ENCODE data around the gene RHOT2. TPM values are rescaled to one million over a fixed set of nuclear protein-coding genes. Genes with fewer than 3 reads are reported as not detected.

RHOT2 gene
- total RNA-seq, 1 experiment from 2014 or later, result 73.8 TPM

- H2AFZ ChIP-seq (ENCODE audit: low read length), result no peak within 1 kb of the TSS
- H3K4me2 ChIP-seq (ENCODE audit: low read depth, low read length, poor library complexity, severe bottlenecking), result peak within 1 kb of the TSS; percentile 84
- H3K79me2 ChIP-seq (ENCODE audit: low read length), result peaks cover 46% of the 10 kb centered on the region
- H3K27me3 ChIP-seq (ENCODE audit: low read length), result no peaks in the 10 kb centered on the region
- no peaks in the 10 kb centered on the region for H3K9me3 ChIP-seq (ENCODE audit: low read length)
- peaks cover 62% of the 10 kb centered on the region for H3K4me1 ChIP-seq (ENCODE audit: low read length)
- peaks cover 22% of the 10 kb centered on the region; the same call in 1 of the 2 replicates for H4K20me1 ChIP-seq (ENCODE audit: insufficient read depth, low read depth, low read length)
- peak within 1 kb of the TSS; percentile 96 for H3K4me3 ChIP-seq (ENCODE audit: low read length)
- peak; percentile 98 for DNase-seq
- H3K9ac ChIP-seq (ENCODE audit: low read length), result peak within 1 kb of the TSS; percentile 97
- peak within 1 kb of the TSS; percentile 80 for H3K27ac ChIP-seq (ENCODE audit: low read length)
- H3K9me2 ChIP-seq (replicated peaks; ENCODE audit: insufficient read depth, low read length), result no peaks in the 10 kb centered on the region
- H3K36me3 ChIP-seq (ENCODE audit: insufficient read depth, low read length), result peaks cover 3% of the 10 kb centered on the region; the same call in 1 of the 2 replicates
Observed at GRCh38 chr16:648781-649589, 18.9 kb upstream of the RHOT2 start, which contains the start of gene WDR90. WDR90 (plus strand) TSS chr16:649365; CDS start chr16:649417, 52 bp downstream.

- H3K4me2 ChIP-seq (ENCODE audit: low read depth, low read length, poor library complexity, severe bottlenecking), result peak overlapping the region; percentile 84
Observed at GRCh38 chr16:649631-650030, 18.3 kb upstream of the RHOT2 start.

GRCh38 chr16:651844-652243, 16.1 kb upstream of the RHOT2 start:
- H3K79me2 ChIP-seq (ENCODE audit: low read length), result peaks cover 23% of the 10 kb centered on the region
- H3K36me3 ChIP-seq (ENCODE audit: insufficient read depth, low read length), result no peaks in the 10 kb centered on the region
- no peaks in the 10 kb centered on the region for H3K9me2 ChIP-seq (replicated peaks; ENCODE audit: insufficient read depth, low read length)
- no peak overlapping the region for H3K9ac ChIP-seq (ENCODE audit: low read length)
- H4K20me1 ChIP-seq (ENCODE audit: insufficient read depth, low read depth, low read length), result peaks cover 9% of the 10 kb centered on the region; the same call in 1 of the 2 replicates
- no peak for DNase-seq
- H3K4me1 ChIP-seq (ENCODE audit: low read length), result peaks cover 35% of the 10 kb centered on the region
- no peak overlapping the region for H3K4me2 ChIP-seq (ENCODE audit: low read depth, low read length, poor library complexity, severe bottlenecking)
- H3K9me3 ChIP-seq (ENCODE audit: low read length), result no peaks in the 10 kb centered on the region
- H3K27me3 ChIP-seq (ENCODE audit: low read length), result no peaks in the 10 kb centered on the region
- no peak overlapping the region for H2AFZ ChIP-seq (ENCODE audit: low read length)
- no peak overlapping the region for H3K27ac ChIP-seq (ENCODE audit: low read length)
- no peak overlapping the region for H3K4me3 ChIP-seq (ENCODE audit: low read length)

More at GRCh38 chr16:649631-650030, 18.3 kb upstream of the RHOT2 start:
- Histone ChIP-seq H3K9ac (ENCODE audit: low read length) (peak overlapping the region; percentile 97), H3K36me3 (ENCODE audit: insufficient read depth, low read length) (0 out of 2 replicates have a peak, but pooled peaks cover 3% of the 10 kb centered on the region), H3K79me2 (ENCODE audit: low read length) (peaks cover 39% of the 10 kb centered on the region), H2AFZ (ENCODE audit: low read length) (no peak overlapping the region), H3K27ac (ENCODE audit: low read length) (peak overlapping the region; percentile 40; the same call in 1 of the 2 replicates), H3K9me2 (replicated peaks; ENCODE audit: insufficient read depth, low read length) (no peaks in the 10 kb centered on the region), H3K4me3 (ENCODE audit: low read length) (peak overlapping the region; percentile 96), H3K9me3 (ENCODE audit: low read length) (no peaks in the 10 kb centered on the region), H3K27me3 (ENCODE audit: low read length) (no peaks in the 10 kb centered on the region), H4K20me1 (ENCODE audit: insufficient read depth, low read depth, low read length) (peaks cover 22% of the 10 kb centered on the region; the same call in 1 of the 2 replicates), H3K4me1 (ENCODE audit: low read length) (peaks cover 56% of the 10 kb centered on the region)
- peak; percentile 71 for DNase-seq

- H3K4me2 ChIP-seq (ENCODE audit: low read depth, low read length, poor library complexity, severe bottlenecking), result no peak overlapping the region
- peaks cover 16% of the 10 kb centered on the region for H3K79me2 ChIP-seq (ENCODE audit: low read length)
- H3K36me3 ChIP-seq (ENCODE audit: insufficient read depth, low read length), result no peaks in the 10 kb centered on the region
- H3K27ac ChIP-seq (ENCODE audit: low read length), result no peak overlapping the region
- no peak overlapping the region for H2AFZ ChIP-seq (ENCODE audit: low read length)
- no peak overlapping the region for H3K9ac ChIP-seq (ENCODE audit: low read length)
- H3K9me2 ChIP-seq (replicated peaks; ENCODE audit: insufficient read depth, low read length), result no peaks in the 10 kb centered on the region
- H4K20me1 ChIP-seq (ENCODE audit: insufficient read depth, low read depth, low read length), result peaks cover under 1% of the 10 kb centered on the region; the same call in 1 of the 2 replicates
- H3K4me1 ChIP-seq (ENCODE audit: low read length), result peaks cover 27% of the 10 kb centered on the region
- DNase-seq, result no peak
- H3K9me3 ChIP-seq (ENCODE audit: low read length), result no peaks in the 10 kb centered on the region
- no peak overlapping the region for H3K4me3 ChIP-seq (ENCODE audit: low read length)
- no peaks in the 10 kb centered on the region for H3K27me3 ChIP-seq (ENCODE audit: low read length)
Observed at GRCh38 chr16:652454-653305, 15.3 kb upstream of the RHOT2 start.

- Histone ChIP-seq H4K20me1 (ENCODE audit: insufficient read depth, low read depth, low read length) (no peaks in the 10 kb centered on the region), H3K27me3 (ENCODE audit: low read length) (no peaks in the 10 kb centered on the region), H3K9me3 (ENCODE audit: low read length) (no peaks in the 10 kb centered on the region), H3K4me2 (ENCODE audit: low read depth, low read length, poor library complexity, severe bottlenecking) (no peak overlapping the region), H2AFZ (ENCODE audit: low read length) (no peak overlapping the region), H3K27ac (ENCODE audit: low read length) (no peak overlapping the region), H3K9ac (ENCODE audit: low read length) (no peak overlapping the region), H3K9me2 (replicated peaks; ENCODE audit: insufficient read depth, low read length) (no peaks in the 10 kb centered on the region), H3K4me1 (ENCODE audit: low read length) (peaks cover 13% of the 10 kb centered on the region), H3K4me3 (ENCODE audit: low read length) (no peak overlapping the region), H3K36me3 (ENCODE audit: insufficient read depth, low read length) (no peaks in the 10 kb centered on the region), H3K79me2 (ENCODE audit: low read length) (peaks cover 16% of the 10 kb centered on the region)
- DNase-seq, result no peak
Observed at GRCh38 chr16:654034-654433, 13.9 kb upstream of the RHOT2 start.

GRCh38 chr16:657487-657886, 10.4 kb upstream of the RHOT2 start:
- Histone ChIP-seq H3K9ac (ENCODE audit: low read length) (no peak overlapping the region), H2AFZ (ENCODE audit: low read length) (no peak overlapping the region), H3K27ac (ENCODE audit: low read length) (no peak overlapping the region), H3K27me3 (ENCODE audit: low read length) (no peaks in the 10 kb centered on the region), H3K36me3 (ENCODE audit: insufficient read depth, low read length) (no peaks in the 10 kb centered on the region), H3K4me1 (ENCODE audit: low read length) (peaks cover 13% of the 10 kb centered on the region), H3K9me3 (ENCODE audit: low read length) (no peaks in the 10 kb centered on the region), H3K4me3 (ENCODE audit: low read length) (no peak overlapping the region), H3K79me2 (ENCODE audit: low read length) (0 out of 2 replicates have a peak, but pooled peaks cover 3% of the 10 kb centered on the region), H3K4me2 (ENCODE audit: low read depth, low read length, poor library complexity, severe bottlenecking) (no peak overlapping the region), H3K9me2 (replicated peaks; ENCODE audit: insufficient read depth, low read length) (no peaks in the 10 kb centered on the region), H4K20me1 (ENCODE audit: insufficient read depth, low read depth, low read length) (no peaks in the 10 kb centered on the region)
- no peak for DNase-seq

- no peaks in the 10 kb centered on the region for H3K27me3 ChIP-seq (ENCODE audit: low read length)
- H3K4me3 ChIP-seq (ENCODE audit: low read length), result no peak overlapping the region
- no peak overlapping the region for H3K27ac ChIP-seq (ENCODE audit: low read length)
- no peaks in the 10 kb centered on the region; the same call in 1 of the 2 replicates for H3K36me3 ChIP-seq (ENCODE audit: insufficient read depth, low read length)
- no peak overlapping the region for H2AFZ ChIP-seq (ENCODE audit: low read length)
- H3K9ac ChIP-seq (ENCODE audit: low read length), result no peak overlapping the region
- no peak overlapping the region for H3K4me2 ChIP-seq (ENCODE audit: low read depth, low read length, poor library complexity, severe bottlenecking)
- no peaks in the 10 kb centered on the region for H3K9me3 ChIP-seq (ENCODE audit: low read length)
- no peaks in the 10 kb centered on the region for H4K20me1 ChIP-seq (ENCODE audit: insufficient read depth, low read depth, low read length)
- no peaks in the 10 kb centered on the region for H3K9me2 ChIP-seq (replicated peaks; ENCODE audit: insufficient read depth, low read length)
- peaks cover 13% of the 10 kb centered on the region for H3K4me1 ChIP-seq (ENCODE audit: low read length)
- peak; percentile 37 for DNase-seq
- H3K79me2 ChIP-seq (ENCODE audit: low read length), result 0 out of 2 replicates have a peak, but pooled peaks cover 3% of the 10 kb centered on the region
Observed at GRCh38 chr16:658679-659571, 9.0 kb upstream of the RHOT2 start.
